SK-N-SH treated with all-trans-retinoic acid at 6 μM for 48 hours (cell line): Measurements from ENCODE around the gene STAT6.

Source experiments
- ATAC-seq: fragments of 200-7000 bp; cut with Tn5 transposase; 3 replicates; pipeline ENCODE4 v1.9.1; 2020; ENCODE audit warnings: mild to moderate bottlenecking, moderate library complexity
- ARNTL ChIP-seq: fragments of 450-650 bp; formaldehyde crosslinking; IDR thresholded peaks from 2 replicates; pipeline ENCODE4 v1.5.0; 2020; ENCODE audit warnings: low read depth, mild to moderate bottlenecking, moderate library complexity, borderline replicate concordance
- BACH2 ChIP-seq: fragments of 250-450 bp; sonication (Bioruptor Pico); IDR thresholded peaks from 2 replicates; pipeline ENCODE4 v1.9.0; 2021; ENCODE audit warnings: mild to moderate bottlenecking, borderline replicate concordance
- CREB5 ChIP-seq: fragments of 250-450 bp; sonication (Bioruptor Pico); IDR thresholded peaks from 2 replicates; pipeline ENCODE4 v1.5.1; 2020; ENCODE audit warnings: low read depth, mild to moderate bottlenecking, moderate library complexity
- CSDC2 ChIP-seq: fragments of 250-450 bp; sonication (Bioruptor Pico); IDR thresholded peaks from 2 replicates; pipeline ENCODE4 v1.5.0; 2020; ENCODE audit warnings: mild to moderate bottlenecking, moderate library complexity
- CSRNP3 ChIP-seq: fragments of 250-450 bp; sonication (Bioruptor Pico); IDR thresholded peaks from 2 replicates; pipeline ENCODE4 v1.5.1; 2021; ENCODE audit warnings: mild to moderate bottlenecking, moderate library complexity
- ESRRG ChIP-seq: fragments of 250-450 bp; sonication (Bioruptor Pico); IDR thresholded peaks from 2 replicates; pipeline ENCODE4 v1.6.1; 2021; ENCODE audit warnings: mild to moderate bottlenecking
- ISL1 ChIP-seq: fragments of 250-450 bp; sonication (Bioruptor Pico); IDR thresholded peaks from 2 replicates; pipeline ENCODE4 v2.1.2; 2022; ENCODE audit warnings: mild to moderate bottlenecking, moderate library complexity
- OSR1 ChIP-seq: fragments of 250-450 bp; sonication (Bioruptor Pico); IDR thresholded peaks from 2 replicates; pipeline ENCODE4 v1.8.0; 2022; ENCODE audit warnings: moderate library complexity, mild to moderate bottlenecking, inconsistent platforms
- POU6F1 ChIP-seq: fragments of 250-450 bp; sonication (Bioruptor Pico); IDR thresholded peaks from 2 replicates; pipeline ENCODE4 v1.8.0; 2021; ENCODE audit warnings: low read depth, mild to moderate bottlenecking, moderate library complexity, borderline replicate concordance
- PPARA ChIP-seq: fragments of 250-450 bp; sonication (Bioruptor Pico); IDR thresholded peaks from 2 replicates; pipeline ENCODE4 v1.5.0; 2020; ENCODE audit warnings: mild to moderate bottlenecking, borderline replicate concordance
- RARB ChIP-seq: fragments of 250-450 bp; sonication (Bioruptor Pico); IDR thresholded peaks from 2 replicates; pipeline ENCODE4 v1.8.0; 2021; ENCODE audit warnings: mild to moderate bottlenecking, moderate library complexity
- SNAI2 ChIP-seq: fragments of 250-450 bp; sonication (Bioruptor Pico); IDR thresholded peaks from 2 replicates; pipeline ENCODE4 v1.5.0; 2020; ENCODE audit warnings: mild to moderate bottlenecking, moderate library complexity
- TCF4 ChIP-seq: fragments of 250-450 bp; sonication (Bioruptor Pico); IDR thresholded peaks from 2 replicates; pipeline ENCODE4 v1.8.0; 2021; ENCODE audit warnings: mild to moderate bottlenecking, moderate library complexity, borderline replicate concordance
- TSHZ2 ChIP-seq: fragments of 250-450 bp; sonication (Bioruptor Pico); IDR thresholded peaks from 2 replicates; pipeline ENCODE4 v1.5.0; 2020; ENCODE audit warnings: mild to moderate bottlenecking, moderate library complexity
- ZC3H10 ChIP-seq: fragments of 250-450 bp; sonication (Bioruptor Pico); IDR thresholded peaks from 2 replicates; pipeline ENCODE4 v1.5.1; 2021; ENCODE audit warnings: mild to moderate bottlenecking, moderate library complexity
- ZFP3 ChIP-seq: fragments of 250-450 bp; sonication (Bioruptor Pico); IDR thresholded peaks from 2 replicates; pipeline ENCODE4 v1.5.0; 2020; ENCODE audit warnings: mild to moderate bottlenecking, moderate library complexity
- ZFP30 ChIP-seq: fragments of 450-650 bp; formaldehyde crosslinking; IDR thresholded peaks from 2 replicates; pipeline ENCODE4 v1.5.0; 2022; ENCODE audit warnings: mild to moderate bottlenecking, moderate library complexity
- ZNF565 ChIP-seq: fragments of 450-650 bp; formaldehyde crosslinking; conservative IDR thresholded peaks from 2 replicates; pipeline ENCODE4 v1.5.0; 2020; ENCODE audit warnings: low read depth, mild to moderate bottlenecking, moderate library complexity
- ZNF70 ChIP-seq: fragments of 450-650 bp; formaldehyde crosslinking; IDR thresholded peaks from 2 replicates; pipeline ENCODE4 v1.5.0; 2020; ENCODE audit warnings: mild to moderate bottlenecking, moderate library complexity
- ZNF8 ChIP-seq: fragments of 450-650 bp; formaldehyde crosslinking; IDR thresholded peaks from 2 replicates; pipeline ENCODE4 v1.5.0; 2020; ENCODE audit warnings: mild to moderate bottlenecking, moderate library complexity

STAT6 gene

GRCh38 chr12:57139796-57140649 is 28.9 kb upstream of the STAT6 start:
- TF ChIP-seq PPARA (CRISPR knock-in tag) (no peak), ISL1 (CRISPR knock-in tag) (no peak), ZNF565 (CRISPR knock-in tag) (no peak), ARNTL (CRISPR knock-in tag) (no peak), OSR1 (CRISPR knock-in tag) (no peak), CREB5 (CRISPR knock-in tag) (no peak), TCF4 (CRISPR knock-in tag) (no peak), ZNF8 (CRISPR knock-in tag) (no peak), SNAI2 (CRISPR knock-in tag) (no peak), RARB (CRISPR knock-in tag) (no peak), CSRNP3 (CRISPR knock-in tag) (no peak), CSDC2 (no peak), ZC3H10 (CRISPR knock-in tag) (no peak), ESRRG (no peak), BACH2 (CRISPR knock-in tag) (no peak)
- no peak for ATAC-seq

- TF ChIP-seq RARB (CRISPR knock-in tag), result no peak
- no peak for TF ChIP-seq SNAI2 (CRISPR knock-in tag)
- no peak for TF ChIP-seq ARNTL (CRISPR knock-in tag)
- no peak for TF ChIP-seq BACH2 (CRISPR knock-in tag)
- no peak for TF ChIP-seq OSR1 (CRISPR knock-in tag)
- TF ChIP-seq CSDC2, result no peak
- no peak for TF ChIP-seq ESRRG
- no peak for TF ChIP-seq TSHZ2
- no peak for TF ChIP-seq ZNF565 (CRISPR knock-in tag)
- no peak for TF ChIP-seq ZFP3
- TF ChIP-seq ISL1 (CRISPR knock-in tag), result no peak
- no peak for TF ChIP-seq PPARA (CRISPR knock-in tag)
- TF ChIP-seq ZFP30 (CRISPR knock-in tag), result no peak
- no peak for TF ChIP-seq ZNF8 (CRISPR knock-in tag)
- TF ChIP-seq ZNF70 (CRISPR knock-in tag), result no peak
- TF ChIP-seq POU6F1 (CRISPR knock-in tag), result no peak
- ATAC-seq, result no peak
These were observed 27.5 kb upstream of the STAT6 start for GRCh38 chr12:57138526-57139272.
